Suppressor macrophage treated with lipopolysaccharide for 1 hour (primary cell): Measurements from ENCODE around the gene FAM78B.

Source experiments
- DNase-seq, 3 donors: peaks; one replicate each; pipeline ENCODE4 v3.0.0-alpha.2; 2020 to 2022

Gene FAM78B

DNA sequence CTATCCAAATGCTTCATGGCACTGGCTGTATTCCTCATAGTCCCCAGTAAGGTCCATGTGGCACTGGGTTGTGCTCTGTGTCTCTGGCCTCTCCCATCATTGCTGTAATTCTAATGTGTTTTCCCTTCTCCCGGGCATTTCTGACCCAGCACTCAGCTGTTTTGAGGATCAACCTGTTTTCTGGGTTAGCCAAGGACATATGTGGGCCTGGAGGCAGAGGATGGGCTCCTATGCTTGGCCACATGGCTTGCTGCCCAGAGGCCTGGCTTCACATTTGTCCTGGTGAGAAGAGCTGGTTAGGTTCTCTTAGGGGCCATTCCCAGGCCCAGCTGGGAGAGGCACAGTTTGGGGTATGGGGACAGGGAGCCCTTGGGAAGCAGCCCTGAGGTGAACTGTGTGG is 103.1 kb downstream of the FAM78B start:
- no peak for DNase-seq

GRCh38 chr1:166062421-166063070 is 104.3 kb downstream of the FAM78B start:
- DNase-seq, result no peak

DNA sequence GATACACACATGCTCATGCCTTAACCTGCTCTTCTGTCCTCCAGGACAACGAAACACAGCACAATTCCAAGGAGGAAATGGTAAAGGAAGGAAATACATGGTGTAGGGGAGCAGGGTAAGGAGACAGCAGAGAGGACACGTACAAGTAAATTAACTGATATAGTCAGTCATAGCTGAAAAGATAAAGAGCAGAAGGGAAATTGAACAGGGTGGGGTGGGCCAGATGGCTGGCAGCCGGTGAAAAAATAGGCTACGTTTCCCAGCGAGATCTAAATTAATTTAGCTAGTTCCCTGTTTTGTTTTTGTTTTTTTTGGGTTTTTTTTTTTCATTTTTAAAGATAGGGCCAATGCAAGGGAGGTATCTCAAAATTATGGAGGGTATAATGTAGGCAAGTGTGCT is 109.2 kb downstream of the FAM78B start:
- DNase-seq, result no peak

GRCh38 chr1:166053395-166053794 is 113.4 kb downstream of the FAM78B start:
- DNase-seq, result no peak

GRCh38 chr1:166040202-166040997 is 126.4 kb downstream of the FAM78B start:
- no peak for DNase-seq

GRCh38 chr1:166039436-166040201 is 127.2 kb downstream of the FAM78B start:
- DNase-seq, result no peak

GRCh38 chr1:166036092-166036491 is 130.7 kb downstream of the FAM78B start:
- DNase-seq, result no peak

GRCh38 chr1:166032572-166033371 is 134.0 kb downstream of the FAM78B start:
- DNase-seq, result no peak

- DNase-seq, result no peak
Observed at GRCh38 chr1:166031932-166032571, 134.7 kb downstream of the FAM78B start.

- no peak for DNase-seq
Observed at GRCh38 chr1:166029196-166029945, 137.4 kb downstream of the FAM78B start.

GRCh38 chr1:166026555-166026954 is 140.2 kb downstream of the FAM78B start:
- DNase-seq, result no peak

- DNase-seq, result no peak
Observed at GRCh38 chr1:166026143-166026542, 140.7 kb downstream of the FAM78B start.

DNA sequence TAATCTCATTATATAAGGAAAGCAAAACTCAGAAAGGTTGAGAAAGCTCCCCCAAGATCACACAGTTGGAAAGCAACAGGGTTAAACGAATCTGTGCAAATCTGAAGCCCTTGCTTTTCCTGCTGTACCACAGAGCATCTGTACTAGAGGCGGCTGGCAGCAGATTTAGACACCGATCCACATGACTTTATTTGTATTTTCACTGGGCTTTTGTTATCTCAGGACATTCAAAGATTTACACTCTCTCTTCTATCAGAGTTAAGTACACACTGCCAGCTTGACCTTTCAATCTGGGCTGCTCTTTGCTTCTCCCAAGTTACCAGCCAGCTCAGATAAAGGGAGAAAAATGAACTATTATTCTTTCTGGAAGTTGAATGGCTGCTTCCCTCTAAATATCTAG is 146.6 kb downstream of the FAM78B start:
- DNase-seq, result no peak
